Gastroesophageal sphincter (tissue), 2 donors: ENCODE results near the gene SMIM38.

ENCODE experiments used
- EP300 ChIP-seq: sonication (generic); formaldehyde crosslinking; IDR thresholded peaks from one replicate; pipeline ENCODE4 v1.6.1; 2017; ENCODE audit warnings: antibody characterized with exemption, mild to moderate bottlenecking
- POLR2A ChIP-seq, 2 donors: fragments of 450-650 bp; IDR thresholded peaks; one replicate each; pipeline ENCODE4 v1.6.1; 2017; ENCODE audit warnings: antibody characterized with exemption in 2 of 2, mild to moderate bottlenecking in 2 of 2, moderate library complexity in 1 of 2

GRCh38 chr11:69193151-69193550, 37.4 kb downstream of the SMIM38 start:
- no peak for TF ChIP-seq EP300
- TF ChIP-seq POLR2A (IDR thresholded peaks at IDR 0.05) = no peak
